DND-41 (cell line): ENCODE data around the gene RNF150.

Experiments
- ATAC-seq: fragments of 200-7000 bp; cut with Tn5 transposase; 3 replicates; pipeline ENCODE4 v1.9.1; 2021; ENCODE audit warnings: low read depth; ENCODE audit not compliant: insufficient read depth
- DNase-seq: peaks from one replicate; pipeline ENCODE4 v3.0.0-alpha.2; 2020
- H2AFZ ChIP-seq: 2 replicates; pipeline ENCODE4 v1.6.0; 2012; ENCODE audit warnings: low read depth, low read length
- H3K27ac ChIP-seq: 2 replicates; pipeline ENCODE4 v1.5.1; 2012; ENCODE audit warnings: low read length, inconsistent platforms
- H3K27me3 ChIP-seq: fragments of 200-600 bp; sonication (generic); 2 replicates; pipeline ENCODE4 v1.6.0; 2012; ENCODE audit warnings: low read length, mild to moderate bottlenecking, inconsistent platforms; ENCODE audit not compliant: insufficient read depth, poor library complexity
- H3K36me3 ChIP-seq: 2 replicates; pipeline ENCODE4 v1.5.1; 2012; ENCODE audit warnings: low read length, inconsistent platforms; ENCODE audit not compliant: insufficient read depth
- H3K4me1 ChIP-seq: 2 replicates; pipeline ENCODE4 v1.5.1; 2012; ENCODE audit warnings: mild to moderate bottlenecking, low read length; ENCODE audit not compliant: insufficient read depth
- H3K4me2 ChIP-seq: 2 replicates; pipeline ENCODE4 v1.6.0; 2012; ENCODE audit warnings: mild to moderate bottlenecking, moderate library complexity, low read length, inconsistent platforms; ENCODE audit not compliant: insufficient read depth
- H3K4me3 ChIP-seq, 2 experiments: fragments of 200-600 bp in 1 of 2; shearing (Covaris generic) in 1 of 2; 2 replicates each; pipeline ENCODE4 v1.5.1; 2012 to 2016; ENCODE audit warnings: inconsistent platforms in 2 of 2, low read length in 2 of 2, mild to moderate bottlenecking in 2 of 2, low read depth in 1 of 2, moderate library complexity in 1 of 2
- H3K79me2 ChIP-seq: 2 replicates; pipeline ENCODE4 v1.6.0; 2012; ENCODE audit warnings: low read length, inconsistent platforms; ENCODE audit not compliant: insufficient read depth
- H3K9ac ChIP-seq: 2 replicates; pipeline ENCODE4 v1.6.0; 2012; ENCODE audit warnings: low read depth, mild to moderate bottlenecking, inconsistent platforms, low read length, moderate library complexity
- H3K9me3 ChIP-seq: 2 replicates; pipeline ENCODE4 v1.5.1; 2012; ENCODE audit warnings: low read length, moderate library complexity, mild to moderate bottlenecking, inconsistent platforms; ENCODE audit not compliant: insufficient read depth, severe bottlenecking
- H4K20me1 ChIP-seq: 2 replicates; pipeline ENCODE4 v1.6.0; 2012; ENCODE audit warnings: low read length; ENCODE audit not compliant: insufficient read depth
- CTCF ChIP-seq: IDR thresholded peaks from 2 replicates; pipeline ENCODE4 v1.5.1; 2012; ENCODE audit warnings: borderline replicate concordance, low read length, moderate library complexity, mild to moderate bottlenecking; ENCODE audit not compliant: poor library complexity, severe bottlenecking; ENCODE audit errors: extremely low read depth
- EZH2 ChIP-seq: IDR thresholded peaks from 3 replicates; pipeline ENCODE4 v1.6.1; 2012; ENCODE audit warnings: borderline replicate concordance, low read depth, mild to moderate bottlenecking, moderate library complexity, low read length, inconsistent platforms; ENCODE audit not compliant: severe bottlenecking

RNF150 gene

GRCh38 chr4:141047228-141047884, 85.9 kb downstream of the RNF150 start:
- H3K27me3 ChIP-seq, result no peaks in the 10 kb centered on the region
- DNase-seq (no peak), ATAC-seq (no peak)
- no peaks in the 10 kb centered on the region for H3K9me3 ChIP-seq
- TF ChIP-seq CTCF (no peak), EZH2 (no peak)
- no peaks in the 10 kb centered on the region for H3K79me2 ChIP-seq
- H4K20me1 ChIP-seq, result no peaks in the 10 kb centered on the region
- H3K27ac ChIP-seq, result no peak overlapping the region
- H2AFZ ChIP-seq, result no peak overlapping the region
- H3K9ac ChIP-seq, result no peak overlapping the region
- no peak overlapping the region for H3K4me2 ChIP-seq
- no peak overlapping the region for H3K4me3 ChIP-seq
- H3K36me3 ChIP-seq, result no peaks in the 10 kb centered on the region
- no peaks in the 10 kb centered on the region for H3K4me1 ChIP-seq

- TF ChIP-seq EZH2 (no peak), CTCF (no peak)
- Histone ChIP-seq H3K27me3 (no peaks in the 10 kb centered on the region), H3K27ac (no peak overlapping the region), H3K79me2 (no peaks in the 10 kb centered on the region), H3K9me3 (no peaks in the 10 kb centered on the region), H3K36me3 (no peaks in the 10 kb centered on the region), H2AFZ (no peak overlapping the region), H3K4me2 (no peak overlapping the region), H3K9ac (no peak overlapping the region), H3K4me3 (no peak overlapping the region), H4K20me1 (no peaks in the 10 kb centered on the region), H3K4me1 (no peaks in the 10 kb centered on the region)
- no peak for DNase-seq
- ATAC-seq, result no peak
Measured at GRCh38 chr4:141046255-141046654, 87.0 kb downstream of the RNF150 start.

- H3K9ac ChIP-seq, result no peak overlapping the region
- H4K20me1 ChIP-seq, result no peaks in the 10 kb centered on the region
- no peak for DNase-seq
- TF ChIP-seq CTCF (no peak), EZH2 (no peak)
- H3K4me1 ChIP-seq, result no peaks in the 10 kb centered on the region
- H3K4me2 ChIP-seq, result no peak overlapping the region
- H3K4me3 ChIP-seq, result no peak overlapping the region
- H3K36me3 ChIP-seq, result no peaks in the 10 kb centered on the region
- no peaks in the 10 kb centered on the region for H3K9me3 ChIP-seq
- no peaks in the 10 kb centered on the region for H3K79me2 ChIP-seq
- no peak overlapping the region for H3K27ac ChIP-seq
- no peak overlapping the region for H2AFZ ChIP-seq
- H3K27me3 ChIP-seq, result no peaks in the 10 kb centered on the region
- ATAC-seq, result no peak
Measured at GRCh38 chr4:141045848-141046247, 87.4 kb downstream of the RNF150 start.

- H4K20me1 ChIP-seq, result no peaks in the 10 kb centered on the region
- H3K79me2 ChIP-seq, result no peaks in the 10 kb centered on the region
- ATAC-seq, result no peak
- no peak overlapping the region for H2AFZ ChIP-seq
- no peaks in the 10 kb centered on the region for H3K27me3 ChIP-seq
- no peaks in the 10 kb centered on the region for H3K36me3 ChIP-seq
- no peak overlapping the region for H3K4me2 ChIP-seq
- H3K9me3 ChIP-seq, result no peaks in the 10 kb centered on the region
- DNase-seq, result no peak
- H3K4me1 ChIP-seq, result no peaks in the 10 kb centered on the region
- no peak overlapping the region for H3K9ac ChIP-seq
- TF ChIP-seq EZH2, result no peak
- TF ChIP-seq CTCF, result no peak
- no peak overlapping the region for H3K27ac ChIP-seq
- H3K4me3 ChIP-seq, result no peak overlapping the region
Measured at GRCh38 chr4:141041021-141041476, 92.2 kb downstream of the RNF150 start.
